Gastrocnemius medialis (tissue), 4 donors: ENCODE measurements around the gene OIT3. TPM values are rescaled to one million over a fixed set of nuclear protein-coding genes. Genes with fewer than 3 reads are reported as not detected.

Source experiments
- ATAC-seq, 2 donors: fragments of 150-250 bp; one replicate each; pipeline ENCODE4 v1.9.1; 2016
- DNase-seq, 2 donors: peaks; one replicate each; pipeline ENCODE4 v3.0.0-alpha.2; 2019
- H3K27ac ChIP-seq, 4 donors: fragments of 200-600 bp; sonication (generic); 1 replicate in 1 of 4; 2 replicates in 3 of 4; pipeline ENCODE4 v1.5.1; 2016 to 2018; ENCODE audit warnings: mild to moderate bottlenecking in 2 of 4, moderate library complexity in 1 of 4
- H3K27me3 ChIP-seq, 3 donors: fragments of 200-600 bp; sonication (generic) in 2 of 3; 1 replicate in 1 of 3; 2 replicates in 2 of 3; pipeline versions ENCODE4 v1.5.1 to v1.6.0; 2016 to 2019; ENCODE audit warnings: mild to moderate bottlenecking in 1 of 3, moderate library complexity in 1 of 3
- H3K36me3 ChIP-seq, 2 donors: fragments of 200-600 bp; sonication (generic) in 1 of 2; one replicate each; pipeline ENCODE4 v1.5.1; 2017 to 2018
- H3K4me1 ChIP-seq, 2 donors: fragments of 200-600 bp; sonication (generic) in 1 of 2; one replicate each; pipeline ENCODE4 v1.5.1; 2016 to 2017; ENCODE audit warnings: mild to moderate bottlenecking in 2 of 2
- H3K4me3 ChIP-seq, 4 donors: fragments of 200-600 bp; sonication (generic) in 3 of 4; 1 replicate in 1 of 4; 2 replicates in 3 of 4; pipeline ENCODE4 v1.5.1; 2016 to 2019; ENCODE audit warnings: mild to moderate bottlenecking in 2 of 4
- H3K9me3 ChIP-seq, 3 donors: fragments of 200-600 bp; sonication (generic) in 2 of 3; 1 replicate in 1 of 3; 2 replicates in 2 of 3; pipeline ENCODE4 v1.5.1; 2016 to 2019
- CTCF ChIP-seq, 5 experiments: fragments of 450-650 bp in 3 of 5; fragments of 200-600 bp in 2 of 5; sonication (generic) in 2 of 5; IDR thresholded peaks in 4 of 5; conservative IDR thresholded peaks in 1 of 5; 1 replicate in 4 of 5; 2 replicates in 1 of 5; pipeline ENCODE4 v1.5.1; 2016 to 2019; ENCODE audit warnings: antibody characterized with exemption in 5 of 5, mild to moderate bottlenecking in 3 of 5, moderate library complexity in 3 of 5
- POLR2A ChIP-seq, 2 donors: fragments of 450-650 bp; IDR thresholded peaks; one replicate each; pipeline ENCODE4 v1.6.1; 2017; ENCODE audit warnings: antibody characterized with exemption in 2 of 2, mild to moderate bottlenecking in 2 of 2, moderate library complexity in 2 of 2
- in situ Hi-C, 4 donors: fragments of 200-750 bp; cut with MboI; loops; one replicate each; pipeline versions ENCODE4 v1.15.0 to v1.8.0; 2017; ENCODE audit warnings: low sequenced_read_pairs in 4 of 4
- intact Hi-C: fragments of 100-400 bp; cut with DNase I; formaldehyde crosslinking; loops from one replicate; pipeline ENCODE4 v1.15.1; 2023; ENCODE audit warnings: low total_unique reads
- total RNA-seq, 4 donors: library from RNA; depleted of rRNA; stranded (reverse); fragments of >200 nt; gene quantifications; one replicate each; pipeline versions ENCODE4 v1.1.0 to v1.2.3, GENCODE V29; 2016

Gene OIT3
- total RNA-seq, 4 donors from 2014 or later = 0.13 to 0.25 TPM; not detected in 2

GRCh38 chr10:72885953-72886352, 7.6 kb upstream of the OIT3 start:
- Histone ChIP-seq H3K9me3 (no peaks in the 10 kb centered on the region), H3K4me3 (no peak overlapping the region), H3K36me3 (peaks cover 0 to 46% of the 10 kb centered on the region in 2 donors), H3K27me3 (no peaks in the 10 kb centered on the region), H3K4me1 (no peaks in the 10 kb centered on the region), H3K27ac (no peak overlapping the region)
- intact Hi-C loops (no loop called here), in situ Hi-C loops (no loop called here)
- TF ChIP-seq CTCF (IDR thresholded peaks at IDR 0.05 in 4 of 5, conservative IDR thresholded peaks at IDR 0.05 in 1 of 5) (no peak), POLR2A (IDR thresholded peaks at IDR 0.05) (no peak)
- ATAC-seq (no peak), DNase-seq (no peak)

GRCh38 chr10:72886621-72887020, 6.9 kb upstream of the OIT3 start:
- ATAC-seq (no peak), DNase-seq (no peak)
- no peak overlapping the region for H3K4me3 ChIP-seq
- intact Hi-C loops = no loop called here
- TF ChIP-seq CTCF (IDR thresholded peaks at IDR 0.05 in 4 of 5, conservative IDR thresholded peaks at IDR 0.05 in 1 of 5) (no peak), POLR2A (IDR thresholded peaks at IDR 0.05) (no peak)
- H3K27ac ChIP-seq = no peak overlapping the region
- no peaks in the 10 kb centered on the region for H3K9me3 ChIP-seq
- in situ Hi-C loops = no loop called here
- H3K36me3 ChIP-seq = peaks cover 0 to 46% of the 10 kb centered on the region in 2 donors
- H3K4me1 ChIP-seq = no peaks in the 10 kb centered on the region
- H3K27me3 ChIP-seq = no peaks in the 10 kb centered on the region

DNA sequence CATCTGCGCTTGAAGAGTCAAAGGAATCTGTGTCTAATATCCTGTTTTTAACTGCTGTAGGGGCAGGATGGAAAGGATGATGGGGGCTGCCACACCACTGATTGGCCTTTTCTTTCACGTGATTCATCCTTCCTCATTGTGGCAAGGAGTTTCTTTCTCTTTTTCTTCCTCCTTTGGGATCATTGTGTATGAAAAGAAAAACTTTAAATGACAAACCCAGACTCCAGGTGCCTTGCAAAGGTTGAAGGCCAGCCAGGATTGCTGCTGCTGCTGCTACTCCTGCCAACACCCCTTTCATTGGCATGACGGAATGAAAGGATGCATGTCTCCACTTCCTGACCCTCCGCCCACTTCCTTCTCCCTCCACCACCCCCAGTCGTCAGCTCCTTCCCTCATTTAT, 6.5 kb upstream of the OIT3 start:
- intact Hi-C loops (no loop called here), in situ Hi-C loops (no loop called here)
- Histone ChIP-seq H3K27ac (no peak overlapping the region), H3K4me1 (no peaks in the 10 kb centered on the region), H3K27me3 (no peaks in the 10 kb centered on the region), H3K36me3 (peaks cover 0 to 46% of the 10 kb centered on the region in 2 donors), H3K4me3 (no peak overlapping the region), H3K9me3 (no peaks in the 10 kb centered on the region)
- TF ChIP-seq CTCF (IDR thresholded peaks at IDR 0.05 in 4 of 5, conservative IDR thresholded peaks at IDR 0.05 in 1 of 5) = no peak
- ATAC-seq (no peak), DNase-seq (no peak)

DNA sequence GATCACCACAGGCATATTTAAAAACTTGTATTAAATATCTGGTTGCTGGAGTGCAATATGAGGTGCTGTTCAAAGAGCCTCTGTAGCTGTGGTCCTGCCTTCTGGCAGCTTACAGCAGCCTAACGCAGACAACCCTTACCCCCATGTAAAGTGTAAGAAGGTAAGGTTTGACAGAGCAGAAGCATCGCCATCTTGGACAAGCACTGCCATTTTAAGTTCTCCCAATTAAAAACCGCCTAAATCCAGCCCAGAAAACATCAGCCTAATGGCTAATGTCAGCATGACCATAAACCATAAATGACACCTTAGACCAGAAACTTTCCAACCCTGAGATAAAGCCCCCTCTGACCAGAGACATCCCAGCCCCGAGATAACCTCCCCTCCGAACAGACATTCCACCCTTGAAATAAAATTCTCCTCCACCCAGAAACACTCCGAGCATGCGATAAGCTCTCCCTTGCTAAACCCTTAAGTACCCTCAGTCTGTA, 5.3 kb upstream of the OIT3 start:
- ATAC-seq = no peak
- Histone ChIP-seq H3K9me3 (no peaks in the 10 kb centered on the region), H3K4me1 (peaks cover 0 to 3% of the 10 kb centered on the region in 2 donors), H3K27ac (no peak overlapping the region), H3K36me3 (peaks cover 0 to 46% of the 10 kb centered on the region in 2 donors), H3K27me3 (no peaks in the 10 kb centered on the region), H3K4me3 (no peak overlapping the region)
- in situ Hi-C loops (no loop called here), intact Hi-C loops (no loop called here)
- DNase-seq = no peak
- TF ChIP-seq POLR2A (IDR thresholded peaks at IDR 0.05) (no peak), CTCF (IDR thresholded peaks at IDR 0.05 in 4 of 5, conservative IDR thresholded peaks at IDR 0.05 in 1 of 5) (no peak)

DNA sequence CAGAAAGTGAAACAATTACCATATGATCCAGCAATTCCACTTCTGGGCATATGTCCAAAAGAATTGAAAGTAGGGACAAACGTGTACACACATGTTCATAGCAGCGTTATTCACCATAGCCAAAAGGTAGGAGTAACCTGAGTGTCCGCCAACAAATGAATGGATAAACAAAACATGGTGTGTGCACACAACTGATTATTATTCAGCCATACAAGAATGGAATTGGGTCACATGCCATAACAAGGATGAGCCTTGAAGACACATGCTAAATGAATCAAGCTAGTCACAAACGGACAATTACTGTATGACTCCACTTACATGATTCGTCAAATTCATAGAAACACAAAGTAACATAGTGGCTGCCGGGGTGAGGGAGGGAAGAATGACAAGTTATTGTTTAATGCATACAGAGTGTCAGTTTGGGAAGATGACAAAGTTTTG, 4.1 kb upstream of the OIT3 start:
- Histone ChIP-seq H3K4me3 (no peak overlapping the region), H3K27ac (no peak overlapping the region), H3K27me3 (no peaks in the 10 kb centered on the region), H3K4me1 (peaks cover 0 to 4% of the 10 kb centered on the region in 2 donors), H3K9me3 (no peaks in the 10 kb centered on the region), H3K36me3 (peaks cover 0 to 39% of the 10 kb centered on the region in 2 donors)
- TF ChIP-seq CTCF (IDR thresholded peaks at IDR 0.05 in 4 of 5, conservative IDR thresholded peaks at IDR 0.05 in 1 of 5) (no peak), POLR2A (IDR thresholded peaks at IDR 0.05) (no peak)
- ATAC-seq (peak in 1 of 2 donors; percentile 28), DNase-seq (no peak)
- intact Hi-C loops = no loop called here
- in situ Hi-C loops = no loop called here
